NCI-H2081 treated with DMSO at 0.1 percent for 48 hours (cell line): Measurements from ENCODE around the gene FUBP1.
"Not testable (repeated sequence)": the region's sequence is repeated elsewhere in the genome, so short reads cannot be mapped to it uniquely, and the experiment has no call there.

Experiments used
- DNase-seq: peaks from one replicate; lab custom pipeline; 2025; lab: John Stamatoyannopoulos, UW

FUBP1 gene

DNA sequence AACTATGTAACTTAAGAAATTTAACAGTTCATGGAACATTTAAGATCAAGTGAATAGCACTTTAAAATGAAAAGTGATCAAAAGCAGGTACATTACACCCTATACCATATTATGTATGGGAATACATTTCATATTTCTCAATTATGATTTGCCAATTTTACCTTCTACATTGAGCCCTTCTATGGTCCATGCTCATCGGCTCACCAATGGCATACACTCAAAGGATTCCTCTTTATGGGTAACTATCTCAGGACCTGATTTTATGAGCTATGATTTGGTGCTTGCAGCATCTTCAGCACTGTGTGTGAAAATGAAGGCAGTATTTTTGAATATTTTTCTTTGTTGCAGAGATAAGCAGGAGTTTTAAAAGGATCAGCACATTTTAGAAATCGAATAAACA is 33.5 kb downstream of the FUBP1 start:
- DNase-seq: no peak

DNA sequence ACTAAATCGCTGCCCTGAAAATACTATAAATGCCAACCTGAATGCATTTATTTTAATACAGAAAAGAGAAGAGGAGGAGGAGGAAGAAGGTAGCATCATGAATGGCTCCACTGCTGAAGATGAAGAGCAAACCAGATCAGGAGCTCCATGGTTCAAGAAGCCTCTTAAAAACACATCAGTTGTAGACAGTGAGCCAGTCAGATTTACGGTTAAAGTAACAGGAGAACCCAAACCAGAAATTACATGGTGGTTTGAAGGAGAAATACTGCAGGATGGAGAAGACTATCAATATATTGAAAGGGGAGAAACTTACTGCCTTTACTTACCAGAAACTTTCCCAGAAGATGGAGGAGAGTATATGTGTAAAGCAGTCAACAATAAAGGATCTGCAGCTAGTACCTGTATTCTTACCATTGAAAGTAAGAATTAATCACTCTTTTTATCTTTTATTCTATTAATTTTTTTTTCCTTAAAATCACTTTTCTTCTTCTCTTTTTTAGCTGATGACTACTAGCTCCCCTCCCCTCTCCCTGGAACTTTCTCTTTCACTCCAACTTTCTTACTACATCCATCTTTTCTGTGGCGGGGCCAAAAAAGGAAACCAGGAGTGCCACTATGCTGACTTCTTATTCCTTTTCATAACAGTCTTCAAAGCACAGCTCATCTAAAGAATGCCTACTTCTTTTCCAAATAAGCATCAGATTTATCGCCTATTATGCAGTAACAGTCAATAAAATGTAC is 36.3 kb downstream of the FUBP1 start:
- no peak for DNase-seq

DNA sequence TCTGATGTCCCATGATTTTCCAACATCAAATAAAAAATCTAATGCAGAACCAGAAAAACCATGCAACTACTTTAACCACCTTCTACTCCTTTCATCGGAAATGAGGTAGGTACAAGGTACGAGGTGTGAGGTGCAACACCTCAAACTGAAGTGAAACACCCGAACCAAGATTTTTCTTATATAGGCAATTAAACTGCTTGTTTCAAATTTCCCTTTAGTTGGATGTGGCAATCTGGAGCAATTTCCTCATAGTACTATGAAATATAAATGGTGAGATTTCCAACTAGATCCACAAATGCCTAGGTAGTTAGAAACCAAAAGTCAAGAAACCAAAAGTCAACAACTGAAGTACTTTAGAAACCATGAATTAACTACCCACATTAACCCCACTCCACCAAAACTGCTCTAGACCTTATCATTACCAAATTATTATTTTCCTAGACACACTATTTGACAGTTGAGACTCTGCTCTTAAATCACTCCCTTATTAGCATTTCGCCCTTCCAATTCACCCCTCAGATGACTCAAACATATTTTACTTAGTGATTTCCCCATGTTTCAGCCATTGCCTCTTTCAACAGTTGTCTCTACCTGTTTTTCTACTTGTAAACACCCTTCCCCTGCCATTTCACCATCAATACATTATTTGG is 37.8 kb downstream of the FUBP1 start:
- DNase-seq: no peak

DNA sequence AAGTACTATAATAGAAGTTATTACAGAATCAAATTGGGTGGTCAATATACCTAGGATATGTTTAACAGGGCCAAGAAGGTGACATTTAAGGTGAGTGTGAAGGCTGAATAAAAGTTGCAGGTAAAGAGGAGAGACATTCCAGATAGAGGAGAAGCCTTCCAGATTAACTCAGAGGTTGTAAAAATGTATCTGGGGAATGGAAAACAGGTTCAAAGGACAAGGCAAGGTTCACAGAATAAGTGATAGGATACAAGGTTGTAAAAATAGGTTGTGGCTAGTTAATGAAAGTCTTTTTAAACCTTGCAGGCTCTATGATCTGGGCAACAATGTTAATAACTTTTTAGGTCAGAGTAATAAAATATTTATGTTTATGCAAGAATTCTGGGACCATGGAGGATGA is 40.2 kb downstream of the FUBP1 start:
- no peak for DNase-seq

DNA sequence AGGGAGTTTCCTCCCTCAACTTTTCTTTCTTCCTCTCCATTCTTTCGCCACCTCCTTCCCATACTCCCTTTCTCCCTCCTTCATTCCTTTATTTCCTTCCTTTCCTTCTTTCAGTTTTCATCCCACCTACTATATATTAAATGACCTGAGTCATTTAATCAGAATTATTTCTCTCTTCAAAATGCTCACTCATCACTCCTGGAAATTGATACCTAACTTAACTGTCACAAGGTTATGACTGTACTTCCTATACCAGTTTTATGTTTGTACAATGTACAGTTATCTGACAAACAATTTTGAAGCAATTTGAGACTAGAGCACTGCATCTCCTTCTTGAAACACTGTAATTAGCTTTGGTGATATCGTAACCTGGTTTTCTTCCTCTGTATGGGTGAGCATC is 49.1 kb downstream of the FUBP1 start:
- DNase-seq: no peak

DNA sequence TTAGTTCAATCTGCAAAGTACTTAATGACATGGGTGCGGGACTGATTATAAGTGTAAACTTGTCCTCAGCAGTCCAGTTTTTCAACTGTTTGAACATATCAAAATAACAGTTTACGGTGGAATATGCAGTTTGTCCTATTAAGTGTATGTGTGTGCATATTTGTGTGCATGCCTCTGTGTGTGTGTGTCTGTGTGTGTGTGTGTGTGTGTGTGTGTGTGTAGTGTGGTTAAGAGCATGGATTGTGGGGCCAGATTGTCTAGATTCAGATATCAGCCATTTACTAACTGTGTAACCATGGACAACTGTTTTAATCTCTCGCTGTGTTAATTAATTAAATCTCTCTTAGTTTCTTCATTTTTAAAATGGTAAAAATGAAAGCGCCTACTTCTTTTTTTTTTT is 51.5 kb downstream of the FUBP1 start:
- DNase-seq: no peak

DNA sequence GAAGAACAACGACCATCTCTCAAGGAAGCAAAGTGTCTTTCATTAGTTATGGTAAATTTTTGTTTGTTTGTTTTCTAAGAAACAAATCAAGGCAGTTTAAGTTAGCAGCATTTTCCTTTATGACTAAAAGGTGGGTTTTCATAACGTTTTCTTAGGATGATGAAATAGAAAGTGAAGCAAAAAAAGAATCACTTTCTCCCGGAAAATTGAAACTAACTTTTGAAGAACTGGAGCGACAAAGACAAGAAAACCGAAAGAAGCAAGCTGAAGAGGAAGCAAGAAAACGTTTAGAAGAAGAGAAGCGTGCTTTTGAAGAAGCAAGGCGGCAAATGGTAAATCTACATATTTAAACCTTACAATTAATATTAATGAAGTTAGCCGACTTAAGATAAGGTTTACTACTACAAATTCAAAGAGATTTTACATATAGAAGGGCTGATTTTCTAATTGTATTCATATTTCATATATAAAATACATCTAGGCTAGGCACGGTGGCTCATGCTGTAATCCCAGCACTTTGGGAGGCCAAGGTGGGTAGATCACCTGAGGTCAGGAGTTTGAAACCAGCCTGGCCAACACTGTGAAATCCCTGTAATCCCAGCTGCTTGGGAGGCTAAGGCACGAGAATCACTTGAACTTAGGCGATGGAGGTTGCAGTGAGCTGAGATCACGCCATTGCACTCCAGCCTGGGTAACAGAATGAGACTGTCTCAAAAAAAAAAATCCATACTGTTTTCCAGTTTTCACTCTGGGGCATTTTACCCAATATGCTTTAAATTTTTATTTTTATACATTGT is 52.1 kb downstream of the FUBP1 start:
- no peak for DNase-seq

DNA sequence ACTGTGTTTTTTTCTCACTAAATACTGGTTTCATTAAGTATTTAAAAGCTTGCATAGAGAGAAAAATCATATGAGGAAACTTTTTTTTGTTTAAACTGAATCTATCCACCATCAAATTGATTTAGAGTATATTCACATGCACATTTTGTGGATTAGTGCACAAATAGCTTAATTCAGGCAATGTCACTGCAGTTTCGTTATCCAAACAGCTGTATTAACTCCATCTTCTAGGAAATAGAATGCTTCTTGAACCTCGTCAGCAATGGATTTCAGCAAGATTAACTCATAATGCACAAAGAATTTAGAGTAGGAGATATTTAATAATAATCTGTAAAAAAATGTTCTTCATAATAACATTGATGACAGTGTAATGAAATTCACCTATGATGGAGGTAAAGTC is 52.9 kb downstream of the FUBP1 start:
- DNase-seq: no peak

DNA sequence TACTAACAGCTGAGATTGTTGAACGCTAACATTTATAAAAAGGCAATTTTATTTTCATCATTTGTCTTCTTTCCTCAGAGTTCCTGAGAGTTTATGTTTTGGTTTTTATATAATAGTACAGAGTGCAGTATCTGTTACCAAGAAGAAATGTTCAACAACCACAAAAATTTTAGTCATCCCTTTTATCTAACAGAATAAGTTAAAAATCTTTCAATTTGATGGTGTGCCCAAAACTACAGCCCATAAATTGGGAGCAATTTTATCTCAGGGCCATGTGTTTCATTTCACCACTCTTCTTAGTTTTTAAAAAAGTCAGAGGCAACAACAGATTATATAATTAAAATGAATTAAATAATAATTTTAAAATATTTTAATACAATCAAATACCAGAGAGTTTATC is 53.4 kb downstream of the FUBP1 start:
- DNase-seq: no peak

DNA sequence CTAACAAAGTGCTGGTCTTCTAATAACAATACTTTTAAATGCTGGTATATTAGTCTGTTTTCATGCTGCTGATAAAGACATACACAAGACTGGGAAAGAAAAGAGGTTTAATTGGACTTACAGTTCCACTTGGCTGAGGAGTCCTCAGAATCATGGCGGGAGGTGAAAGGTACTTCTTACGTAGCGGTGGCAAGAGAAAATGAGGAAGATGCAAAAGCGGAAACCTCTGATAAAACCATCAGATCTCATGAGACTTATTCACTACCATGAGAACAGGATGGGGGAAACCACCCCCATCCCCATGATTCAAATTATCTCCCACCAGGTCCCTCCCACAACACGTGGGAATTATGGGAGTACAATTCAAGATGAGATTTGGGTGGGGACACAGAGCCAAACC is 60.0 kb downstream of the FUBP1 start:
- not testable (repeated sequence) for DNase-seq

DNA sequence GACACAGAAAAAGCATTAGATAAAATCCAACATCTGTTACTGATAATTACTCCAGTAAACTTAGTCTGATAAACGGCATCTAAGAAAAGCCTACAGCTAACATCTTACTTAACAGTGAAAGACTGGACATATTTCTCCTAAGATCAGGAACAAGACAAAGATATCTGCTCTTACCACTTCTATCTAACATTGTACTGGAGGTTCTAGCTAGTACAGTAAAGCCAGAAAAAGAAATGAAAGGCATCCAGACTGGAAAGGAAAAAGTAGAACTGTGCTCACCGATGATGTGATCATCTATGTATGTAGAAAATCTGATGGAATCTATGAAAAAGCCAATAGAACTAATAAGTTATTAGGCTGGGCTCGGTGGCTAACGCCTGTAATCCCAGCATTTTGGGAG is 68.8 kb downstream of the FUBP1 start:
- no peak for DNase-seq

DNA sequence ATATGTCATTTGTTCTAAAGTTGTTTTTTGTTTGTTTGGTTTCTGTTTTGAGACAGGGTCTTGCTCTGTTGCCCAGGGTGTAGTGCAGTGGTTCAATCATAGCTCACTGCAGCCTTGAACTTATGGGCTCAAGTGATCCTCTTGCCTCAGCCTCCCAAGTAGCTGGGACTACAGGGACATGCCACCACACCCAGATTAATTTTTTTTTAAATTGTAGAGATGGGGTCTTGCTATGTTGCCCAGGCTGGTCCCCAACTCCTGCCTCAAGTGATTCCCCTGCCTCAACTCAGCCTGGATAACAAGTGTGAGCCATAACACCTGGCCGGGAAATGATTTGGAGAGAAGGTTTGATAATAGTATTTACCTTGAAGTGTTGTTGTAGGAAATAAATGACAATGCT is 72.2 kb downstream of the FUBP1 start:
- no peak for DNase-seq

DNA sequence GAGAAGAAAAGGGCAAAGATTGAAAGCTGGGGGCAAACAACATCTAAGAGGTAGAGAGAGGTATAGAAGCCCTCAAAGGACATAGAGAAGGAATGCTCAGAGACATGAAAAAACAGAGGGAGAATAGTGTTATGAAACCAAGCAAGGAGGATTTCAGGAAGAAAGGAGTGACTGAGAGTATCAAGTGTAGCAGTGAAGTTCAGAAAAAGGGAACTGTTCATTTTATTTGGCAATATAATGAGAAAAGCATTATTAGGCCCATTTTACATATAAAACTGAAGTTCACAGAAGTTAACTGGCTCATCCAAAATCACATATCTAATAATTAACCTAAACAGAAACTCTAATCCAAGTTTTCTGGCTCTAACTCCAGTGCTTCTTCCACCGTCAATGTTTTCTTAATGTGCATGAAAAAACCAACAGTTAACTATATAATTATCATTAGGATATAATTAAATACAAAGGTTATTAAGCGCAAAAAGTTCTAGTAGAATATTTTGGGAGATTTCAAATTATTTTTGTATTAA is 72.8 kb downstream of the FUBP1 start:
- DNase-seq: no peak

DNA sequence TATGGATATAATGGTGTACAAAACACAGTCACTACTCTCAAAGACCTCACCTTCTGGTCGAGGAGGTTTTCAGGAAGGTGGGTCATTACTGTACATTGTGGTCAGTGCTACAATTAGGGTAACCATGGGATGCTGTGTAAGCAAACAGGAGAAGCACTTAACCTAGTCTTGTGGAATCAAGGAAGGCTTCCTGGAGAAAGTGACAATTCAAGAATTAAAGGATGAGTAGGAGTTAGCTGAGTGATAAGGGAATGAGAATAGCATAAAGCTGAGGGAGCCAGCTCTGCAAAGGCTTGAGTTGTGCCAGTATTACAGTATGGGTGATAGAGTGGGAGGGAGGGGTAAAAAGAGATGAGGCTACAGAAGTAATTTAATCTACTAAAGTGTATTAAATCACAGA is 73.3 kb downstream of the FUBP1 start:
- no peak for DNase-seq

DNA sequence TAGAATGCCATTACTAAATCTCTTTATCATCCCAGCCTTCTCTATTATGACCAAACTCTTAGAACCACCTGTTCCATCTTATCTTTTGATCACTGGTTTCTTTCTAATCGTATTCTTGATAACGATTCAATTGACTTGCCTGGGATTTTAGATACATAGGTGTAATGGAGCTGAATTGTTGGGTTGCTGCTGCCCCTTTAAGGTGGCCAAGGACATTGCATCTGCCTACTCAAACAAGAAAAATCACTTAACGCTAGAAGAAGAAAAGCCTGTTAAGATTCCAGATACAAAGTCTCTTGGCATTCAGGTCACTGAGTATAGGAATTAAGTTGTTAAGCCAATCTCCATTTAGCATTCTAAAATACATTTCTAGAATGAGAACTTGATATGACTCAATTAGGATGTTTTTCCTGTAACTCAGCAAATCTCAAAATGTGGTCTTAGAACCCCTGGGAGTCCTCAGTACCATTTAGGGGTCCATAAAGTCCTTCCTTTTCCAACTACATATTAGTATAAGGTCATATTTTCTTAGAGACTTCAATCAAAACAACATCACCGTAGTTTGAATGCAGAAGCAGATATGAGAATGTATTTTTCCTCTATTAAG is 78.1 kb downstream of the FUBP1 start:
- DNase-seq: peak; percentile 3

DNA sequence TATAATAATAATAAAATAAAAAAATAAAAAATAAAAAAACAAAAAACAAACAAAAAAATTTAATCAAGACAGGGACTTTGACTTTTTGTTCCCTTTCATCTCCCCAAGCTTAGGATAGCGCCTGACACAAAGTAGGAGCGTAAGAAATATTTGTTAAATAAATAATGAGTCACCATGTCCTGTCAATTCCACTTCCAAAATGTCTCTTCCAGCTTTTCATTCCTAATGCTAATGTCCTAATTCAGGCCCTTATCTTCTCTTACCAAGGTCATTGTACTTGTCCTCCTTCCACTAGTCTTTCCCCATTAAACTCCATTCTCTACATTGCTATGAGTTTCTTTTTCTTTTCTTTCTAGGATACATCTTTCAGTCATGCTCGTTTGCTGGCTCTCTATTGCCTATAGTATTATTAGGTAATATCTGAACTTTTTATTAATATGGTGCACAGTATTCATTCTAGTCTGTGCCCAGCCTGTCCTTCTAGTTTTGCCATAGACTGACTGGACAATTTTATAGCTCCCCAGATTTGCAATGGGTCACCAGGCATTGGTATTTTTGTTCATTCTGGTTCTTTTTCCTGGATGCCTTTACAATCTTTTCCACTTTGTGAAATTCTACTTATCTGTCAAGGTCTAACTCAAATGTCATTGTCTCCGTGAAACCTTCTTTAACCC is 79.1 kb downstream of the FUBP1 start:
- DNase-seq: no peak
